NOMO-1 (cell line): ENCODE results near the gene UBAP2.
"Not testable (repeated sequence)": the region's sequence is repeated elsewhere in the genome, so short reads cannot be mapped to it uniquely, and the experiment has no call there.

Source experiments
- DNase-seq, 2 experiments: peaks; one replicate each; lab custom pipeline; 2025; ENCODE audit not compliant: unreplicated experiment in 2 of 2; lab: John Stamatoyannopoulos, UW

Gene UBAP2

DNA sequence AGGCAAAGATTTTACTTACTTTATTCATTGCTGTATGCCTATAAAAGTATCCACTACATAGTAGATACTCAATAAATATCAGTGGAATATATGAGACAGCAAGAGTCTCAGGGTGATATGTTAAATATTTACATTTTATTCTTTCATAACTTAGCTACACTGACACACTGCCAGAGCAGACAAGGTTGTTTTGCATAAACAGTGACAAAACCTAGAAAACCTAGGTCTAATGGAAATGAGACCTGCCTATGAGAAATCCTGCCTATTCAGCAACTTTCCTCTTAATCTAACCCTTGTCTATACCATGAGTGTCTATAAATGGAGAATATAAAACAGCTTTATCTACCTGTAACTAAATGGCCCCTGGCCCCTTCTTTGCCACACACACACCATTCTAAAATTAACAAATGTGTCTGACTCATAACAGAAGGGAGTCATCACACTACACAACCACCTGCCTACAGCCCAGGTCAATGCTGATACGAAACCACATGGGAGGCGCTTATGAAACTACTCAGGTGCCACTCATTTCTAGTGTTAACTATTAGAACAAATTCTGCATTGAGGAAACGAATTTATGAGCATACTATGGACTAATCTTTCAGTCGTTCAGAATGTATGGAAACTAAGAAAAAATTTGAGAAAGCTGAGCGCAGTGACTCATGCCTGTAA, 60.3 kb downstream of the UBAP2 start:
- no peak for DNase-seq

DNA sequence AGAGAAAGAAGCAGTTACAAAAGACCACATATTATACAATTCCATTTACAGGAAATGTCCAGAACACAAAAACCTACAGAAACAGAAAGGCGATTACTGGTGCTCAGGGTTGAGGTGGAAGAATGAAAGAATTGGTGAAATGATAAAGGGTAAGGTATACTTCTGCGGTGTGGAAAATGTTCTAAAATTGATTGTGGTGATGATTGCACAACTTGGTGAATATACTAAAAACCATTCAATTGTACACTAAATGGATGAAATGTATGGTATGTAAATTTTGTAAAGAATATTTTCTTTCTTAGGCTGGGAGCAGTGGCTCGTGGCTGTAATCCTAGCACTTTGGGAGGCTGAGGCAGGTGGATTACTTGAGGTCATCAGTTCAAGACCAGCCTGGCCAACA, 72.3 kb downstream of the UBAP2 start:
- no peak for DNase-seq

DNA sequence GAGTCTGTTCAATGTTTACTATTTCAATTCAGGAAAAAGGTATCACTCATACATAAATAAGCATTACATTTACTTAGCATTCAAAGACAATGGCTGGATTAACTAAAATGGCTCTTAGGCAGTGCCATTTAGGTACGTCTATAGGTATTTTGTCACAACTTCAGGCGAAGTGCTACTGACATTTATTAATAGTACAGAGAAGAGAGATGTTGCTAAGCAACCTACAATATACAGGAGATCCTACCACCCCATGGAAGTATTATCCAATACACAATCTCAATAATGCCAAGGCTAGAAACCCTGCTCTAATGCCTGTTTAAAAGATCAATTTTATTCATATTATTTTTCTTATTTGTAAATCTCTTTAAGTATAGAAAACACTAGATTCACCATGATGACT, 76.0 kb downstream of the UBAP2 start:
- no peak for DNase-seq

DNA sequence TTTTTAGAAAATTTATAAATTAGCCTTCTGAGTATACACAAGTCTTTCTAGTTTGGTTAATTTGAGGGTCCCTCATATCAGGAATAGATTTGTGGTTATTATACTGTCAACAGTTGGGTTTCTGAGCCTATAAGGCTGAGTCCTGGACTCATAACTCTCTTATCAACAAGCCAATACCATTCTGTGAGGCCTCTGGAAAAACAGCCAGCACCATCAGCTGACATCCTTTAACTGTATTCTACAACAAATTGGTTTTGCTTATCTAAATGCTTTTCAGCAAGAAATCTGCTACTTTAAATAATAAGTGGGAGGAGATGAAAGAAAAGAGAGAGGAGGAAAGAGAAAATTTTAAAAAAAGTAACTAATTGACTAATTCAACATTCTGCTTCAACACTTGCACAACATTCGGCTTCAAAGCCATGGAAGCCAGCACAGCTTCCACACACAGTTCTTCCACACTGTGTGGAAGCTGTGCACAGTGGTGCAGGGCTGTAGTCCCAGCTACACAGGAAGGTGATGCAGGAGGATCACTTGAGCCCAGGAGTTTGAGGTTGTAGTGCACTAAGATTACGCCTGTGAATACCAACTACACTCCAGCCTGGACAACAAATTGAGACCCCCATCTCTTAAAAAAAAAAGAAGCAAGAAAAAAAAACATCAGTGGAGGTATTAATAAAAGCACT, 84.5 kb downstream of the UBAP2 start:
- no peak for DNase-seq

DNA sequence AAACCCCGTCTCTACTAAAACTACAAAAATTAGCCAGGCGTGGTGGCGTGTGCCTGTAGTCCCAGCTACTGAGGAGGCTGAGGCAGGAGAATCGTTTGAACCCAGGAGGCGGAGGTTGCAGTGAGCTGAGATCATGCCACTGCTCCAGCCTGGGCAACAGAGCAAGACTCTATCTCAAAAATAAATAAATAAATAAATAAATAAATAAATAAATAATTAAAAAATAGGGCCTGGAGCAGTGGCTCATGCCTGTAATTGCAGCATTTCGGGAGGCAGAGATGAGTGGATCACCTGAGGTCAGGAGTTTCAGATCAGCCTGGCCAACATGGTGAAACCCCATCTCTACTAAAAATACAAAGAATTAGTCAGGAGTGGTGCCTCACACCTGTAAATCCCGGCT, 86.2 kb downstream of the UBAP2 start:
- DNase-seq, result not testable (repeated sequence)

DNA sequence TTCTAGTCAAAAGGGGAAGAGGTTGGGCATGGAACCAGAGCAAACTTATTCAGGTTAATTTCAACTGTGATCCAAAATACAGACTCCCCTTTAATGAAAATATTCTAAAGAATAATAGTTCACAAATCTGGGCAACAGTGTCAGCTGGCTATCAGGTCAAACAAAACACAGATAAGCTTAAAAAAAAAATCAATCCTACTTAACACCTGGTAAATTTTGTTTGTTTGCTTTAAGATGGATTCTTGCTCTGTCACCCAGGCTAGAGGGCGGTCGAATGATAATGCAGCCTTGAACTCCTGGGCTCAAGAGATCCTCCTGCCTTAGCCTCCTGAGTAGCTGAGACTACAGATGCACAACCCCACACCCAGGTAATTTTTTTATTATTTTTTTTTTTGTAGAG, 89.0 kb downstream of the UBAP2 start:
- no peak for DNase-seq

DNA sequence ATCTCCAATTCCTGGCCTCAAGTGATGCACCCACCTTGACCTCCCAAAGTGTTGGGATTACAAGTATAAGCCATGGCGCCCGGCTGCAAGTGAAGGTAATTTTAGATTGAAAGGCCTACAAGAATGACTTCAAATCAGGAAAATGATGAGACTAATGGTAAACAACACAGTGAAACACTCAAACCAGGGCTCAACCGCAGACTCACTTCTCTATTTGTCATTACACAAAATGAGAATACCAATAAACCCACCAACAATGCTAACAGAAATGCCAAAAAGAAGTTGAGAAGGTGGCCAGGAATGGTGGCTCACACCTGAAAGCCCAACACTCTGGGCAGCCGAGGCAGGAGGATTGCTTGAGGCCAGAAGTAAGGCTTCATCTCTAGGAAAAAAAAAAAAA, 92.1 kb downstream of the UBAP2 start:
- no peak for DNase-seq

DNA sequence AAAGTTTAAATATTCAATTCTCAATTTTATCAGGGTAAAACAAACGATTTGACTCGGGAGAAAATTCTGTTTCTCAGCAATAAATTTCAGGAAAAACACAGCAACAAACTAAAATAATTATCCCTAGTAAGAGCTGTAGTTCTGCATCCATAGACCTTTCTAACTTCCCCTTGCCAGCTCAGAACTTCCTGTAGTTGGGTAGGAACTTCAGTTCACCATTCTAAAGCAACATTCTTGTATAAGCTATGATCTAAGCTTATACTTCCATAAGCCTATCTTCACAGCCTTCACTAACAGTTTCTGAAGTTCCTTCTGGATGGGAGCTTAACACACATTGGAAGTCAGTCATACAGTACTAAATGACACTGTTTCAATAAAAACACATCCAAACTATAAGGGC, 96.6 kb downstream of the UBAP2 start:
- peak; percentile 4 to 42 for DNase-seq

DNA sequence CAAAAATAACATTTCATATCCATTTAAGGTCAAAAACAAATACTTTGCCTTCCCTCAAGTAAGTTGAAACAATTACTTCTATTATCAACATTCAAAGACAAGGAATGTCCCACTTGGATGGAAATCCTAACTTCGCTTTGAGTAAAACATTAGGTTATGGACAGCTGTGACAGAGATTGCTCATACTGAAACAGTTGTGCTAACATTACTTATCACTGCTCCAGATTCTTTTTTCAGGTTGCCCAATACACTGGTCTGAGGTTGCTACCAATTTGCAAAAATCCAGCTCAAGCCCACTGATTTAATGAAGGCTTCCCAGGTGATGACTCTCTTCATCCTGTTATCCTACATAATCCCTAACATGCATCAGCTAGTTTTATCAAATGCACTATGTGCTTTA, 98.3 kb downstream of the UBAP2 start:
- no peak for DNase-seq

DNA sequence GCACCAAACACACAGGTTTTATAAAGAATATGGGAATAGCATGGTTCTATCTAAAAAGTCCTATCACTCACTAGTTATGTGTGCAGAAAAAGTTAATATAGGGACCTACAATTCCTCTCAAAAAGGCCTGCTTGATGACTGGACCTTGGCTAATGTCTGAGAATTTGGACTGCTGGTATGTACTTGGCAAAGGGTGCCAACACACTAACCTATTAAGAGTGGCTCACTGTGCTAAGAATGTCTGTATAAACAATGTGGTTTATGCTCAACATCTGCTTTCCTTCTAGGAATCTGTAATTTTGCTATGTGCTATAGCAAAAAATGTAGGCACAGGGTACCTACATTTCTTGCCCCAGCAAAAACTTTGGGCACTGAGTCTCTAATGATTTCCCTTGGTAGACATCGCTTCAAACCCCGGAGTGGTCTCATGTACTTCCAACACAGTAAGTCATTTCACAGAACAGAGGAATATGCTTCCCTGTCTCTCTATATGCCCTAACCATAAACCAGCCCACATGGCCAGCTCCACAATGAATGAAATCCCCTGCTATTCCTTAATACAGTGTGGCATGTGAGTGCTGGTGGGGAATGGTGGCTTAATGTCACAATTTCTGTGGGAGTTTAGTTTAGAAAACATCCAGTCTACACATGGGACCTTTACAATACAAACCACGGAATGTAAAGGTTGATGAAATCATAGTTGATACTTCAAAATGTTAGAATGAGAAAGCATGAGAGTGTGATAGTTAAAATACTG, 101.7 kb downstream of the UBAP2 start:
- no peak for DNase-seq

DNA sequence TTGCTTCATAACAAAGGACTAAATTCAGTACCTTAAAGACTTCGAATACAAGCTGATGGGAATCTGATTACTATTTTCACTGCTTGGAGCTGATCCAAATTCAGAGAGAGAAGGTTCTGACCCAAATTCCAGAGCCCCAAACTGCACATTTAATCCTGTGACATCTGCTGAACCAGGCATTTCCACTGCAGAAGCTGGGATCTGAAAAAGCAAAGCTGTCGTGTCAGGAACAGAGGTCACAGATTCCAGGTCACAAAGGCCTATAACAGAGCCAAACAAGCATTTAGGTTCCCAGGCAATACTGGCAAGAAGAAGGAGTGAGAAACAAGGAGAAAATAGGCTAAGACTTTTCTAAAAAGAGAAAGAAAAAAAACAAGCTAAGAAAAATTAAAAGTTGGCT, 105.3 kb downstream of the UBAP2 start:
- DNase-seq, result no peak

DNA sequence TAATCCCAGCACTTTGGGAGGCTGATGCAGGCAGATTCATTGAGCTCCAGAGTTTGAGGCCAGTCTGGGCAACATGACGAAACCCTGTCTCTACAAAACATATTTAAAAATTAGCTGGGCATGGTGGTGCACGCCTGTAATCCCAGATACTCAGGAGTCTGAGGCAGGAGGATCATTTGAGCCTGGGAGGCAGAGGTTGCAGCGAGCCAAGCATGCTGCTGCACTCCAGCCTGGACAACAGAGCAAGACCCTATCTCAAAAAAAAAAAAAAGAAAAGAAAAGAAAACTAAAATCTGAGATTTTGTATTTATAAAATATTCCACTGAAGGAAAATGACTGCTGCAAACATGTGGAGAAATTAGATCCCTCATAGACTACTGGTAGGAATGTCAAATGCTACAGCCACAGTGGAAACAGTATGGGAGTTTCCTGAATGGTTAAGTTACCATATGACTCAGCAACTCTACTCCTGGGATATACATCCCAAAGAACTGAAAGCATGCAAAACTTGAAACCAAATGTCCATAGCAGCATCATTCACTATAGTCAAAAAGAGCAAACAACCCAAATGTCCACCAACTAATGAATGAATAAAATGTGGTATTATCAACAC, 106.1 kb downstream of the UBAP2 start:
- no peak for DNase-seq

DNA sequence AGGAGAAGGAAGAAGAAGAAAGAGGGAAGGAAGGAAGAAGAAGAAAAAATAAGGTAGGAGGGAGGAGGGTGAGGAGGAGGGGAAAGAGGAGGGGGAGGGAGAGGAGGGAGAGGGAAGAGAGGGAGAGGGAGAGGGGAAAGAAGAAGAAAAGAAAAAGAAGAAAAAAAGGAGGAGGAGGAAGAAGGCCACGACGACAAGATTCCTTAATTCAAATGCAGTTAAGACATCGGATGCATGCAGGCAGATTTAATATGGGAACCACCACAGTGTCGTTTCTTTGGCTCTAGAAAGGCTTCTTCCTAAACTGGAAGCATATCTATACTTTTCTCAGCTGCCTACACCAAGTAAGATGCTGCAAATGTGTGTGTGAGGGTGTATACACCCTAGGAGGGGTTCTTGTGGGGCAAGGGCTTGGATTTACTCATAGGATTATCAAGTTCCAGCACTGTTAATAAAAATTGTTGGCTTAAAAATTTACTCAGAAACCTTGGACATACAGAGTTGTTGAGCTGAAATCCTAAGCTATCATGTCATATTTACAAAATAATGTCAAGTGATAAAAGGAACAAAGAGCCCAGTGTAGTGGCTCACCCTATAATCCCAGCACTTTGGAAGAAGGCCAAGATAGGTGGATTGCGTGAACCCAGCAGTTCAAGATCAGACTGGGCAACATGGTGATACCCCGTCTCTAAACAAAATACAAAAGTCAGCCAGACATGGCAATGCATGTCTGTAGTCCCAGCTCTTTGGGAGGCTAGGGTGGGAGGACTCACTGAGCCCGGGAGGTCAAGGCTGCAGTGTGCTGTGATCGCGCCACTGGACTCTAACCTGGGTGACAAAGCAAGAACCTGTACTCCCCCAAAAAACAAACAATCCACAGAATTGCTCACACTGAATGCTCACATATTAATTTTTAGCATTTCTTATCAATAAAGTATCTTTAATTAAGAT, 108.5 kb downstream of the UBAP2 start:
- no peak for DNase-seq

DNA sequence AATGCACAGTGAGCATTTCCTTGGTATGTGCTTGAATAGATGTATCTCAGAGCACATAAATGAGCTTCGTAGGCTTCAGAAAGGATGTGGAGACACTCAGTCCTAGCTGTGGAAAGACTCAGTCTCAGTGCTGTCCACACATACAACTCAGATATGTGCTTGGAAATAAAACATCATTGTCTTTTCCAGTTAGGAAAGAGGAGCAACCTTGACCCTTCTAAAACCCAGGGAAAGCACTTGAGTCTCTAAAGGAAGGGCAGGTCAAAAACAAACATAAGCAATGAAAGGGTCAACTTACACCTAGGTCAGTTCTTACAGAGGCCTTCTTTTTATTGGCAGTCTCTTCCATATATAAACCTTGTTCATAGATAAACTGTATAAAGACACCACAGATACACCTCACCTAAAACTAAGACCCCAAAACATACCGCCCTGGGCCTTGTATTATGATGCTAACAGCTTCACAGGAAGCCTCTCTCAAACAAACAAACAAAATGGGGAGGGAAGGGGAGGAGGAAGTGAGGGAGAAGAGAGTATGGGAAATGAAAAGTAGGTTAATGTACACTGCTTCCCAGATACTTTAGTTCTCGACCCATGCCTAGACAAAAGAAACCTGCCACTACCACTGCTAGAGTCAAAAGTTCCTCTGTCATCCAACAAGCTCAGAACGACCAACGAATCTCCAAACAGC, 114.4 kb downstream of the UBAP2 start:
- DNase-seq, result no peak

DNA sequence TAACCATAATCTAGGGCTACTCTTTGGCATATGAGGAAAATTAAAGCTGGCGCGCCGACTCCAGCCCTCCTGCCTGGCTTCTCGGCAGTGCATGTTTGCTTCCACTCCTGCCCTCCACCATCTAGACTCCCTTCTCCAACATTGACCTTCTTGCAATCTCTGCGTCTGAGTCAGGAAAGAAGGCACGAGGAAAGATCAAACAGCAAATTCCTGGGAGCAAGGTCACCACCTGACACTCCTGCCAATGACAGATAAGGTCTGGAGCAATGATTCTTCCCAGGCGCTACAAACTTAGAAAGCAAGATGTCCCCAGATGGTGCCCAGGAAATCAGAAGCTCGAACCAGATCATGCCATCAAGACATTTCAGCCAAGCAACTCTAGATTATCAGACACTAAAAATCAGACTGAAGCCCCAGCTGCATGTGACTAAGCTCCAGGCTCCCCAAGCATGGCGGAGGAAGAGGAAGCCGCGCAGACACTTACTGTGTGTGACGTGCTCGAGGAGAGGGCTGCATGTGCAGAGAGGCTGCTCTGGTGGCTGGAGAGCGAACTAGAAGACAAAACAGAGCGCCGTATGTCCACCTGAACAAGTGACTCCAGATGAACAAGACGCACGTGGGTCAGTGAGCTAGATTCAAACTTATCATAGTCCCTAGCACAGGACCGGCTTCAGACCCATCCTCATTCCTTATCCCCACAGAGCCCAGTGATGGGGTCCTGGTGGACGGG, 116.4 kb downstream of the UBAP2 start:
- no peak for DNase-seq

DNA sequence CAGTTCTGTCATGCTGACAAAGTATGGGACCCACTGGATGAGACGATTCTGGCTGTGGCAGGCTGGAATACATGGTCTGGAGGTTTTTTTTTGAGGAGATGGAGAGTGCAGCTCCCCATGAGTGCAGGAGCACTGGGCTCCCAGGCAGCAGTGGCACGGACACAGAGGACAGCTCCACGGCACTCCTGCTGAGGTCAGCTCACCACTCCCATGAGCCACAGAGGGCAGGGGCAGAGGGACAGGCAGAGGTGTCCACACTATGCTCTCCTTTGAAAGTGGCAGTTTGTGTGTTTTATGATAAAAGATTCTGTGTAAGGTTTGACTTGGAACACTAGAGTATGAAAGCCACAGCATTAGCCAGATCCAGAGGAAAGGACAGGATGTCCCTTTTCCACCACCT, 117.4 kb downstream of the UBAP2 start:
- DNase-seq, result no peak

DNA sequence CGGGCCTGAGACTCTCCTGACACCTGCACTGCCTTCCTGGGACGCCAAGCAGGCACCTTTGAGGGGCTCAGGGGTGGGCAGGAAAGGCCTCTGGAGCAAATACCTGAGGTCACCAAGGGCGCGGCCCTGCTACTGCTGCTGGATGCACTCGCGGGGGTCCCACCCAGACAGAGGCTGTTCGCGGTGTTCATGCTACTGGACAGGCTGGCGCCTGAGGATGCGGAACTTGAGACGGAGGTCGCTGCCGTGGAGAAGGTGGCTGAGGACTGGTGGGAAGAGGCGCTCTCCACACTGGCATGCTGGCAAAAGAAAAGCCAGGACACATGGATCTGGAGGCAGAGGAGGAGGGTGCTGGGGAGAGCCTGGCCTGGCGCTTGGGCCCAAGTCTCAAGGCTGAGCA, 121.0 kb downstream of the UBAP2 start:
- no peak for DNase-seq

DNA sequence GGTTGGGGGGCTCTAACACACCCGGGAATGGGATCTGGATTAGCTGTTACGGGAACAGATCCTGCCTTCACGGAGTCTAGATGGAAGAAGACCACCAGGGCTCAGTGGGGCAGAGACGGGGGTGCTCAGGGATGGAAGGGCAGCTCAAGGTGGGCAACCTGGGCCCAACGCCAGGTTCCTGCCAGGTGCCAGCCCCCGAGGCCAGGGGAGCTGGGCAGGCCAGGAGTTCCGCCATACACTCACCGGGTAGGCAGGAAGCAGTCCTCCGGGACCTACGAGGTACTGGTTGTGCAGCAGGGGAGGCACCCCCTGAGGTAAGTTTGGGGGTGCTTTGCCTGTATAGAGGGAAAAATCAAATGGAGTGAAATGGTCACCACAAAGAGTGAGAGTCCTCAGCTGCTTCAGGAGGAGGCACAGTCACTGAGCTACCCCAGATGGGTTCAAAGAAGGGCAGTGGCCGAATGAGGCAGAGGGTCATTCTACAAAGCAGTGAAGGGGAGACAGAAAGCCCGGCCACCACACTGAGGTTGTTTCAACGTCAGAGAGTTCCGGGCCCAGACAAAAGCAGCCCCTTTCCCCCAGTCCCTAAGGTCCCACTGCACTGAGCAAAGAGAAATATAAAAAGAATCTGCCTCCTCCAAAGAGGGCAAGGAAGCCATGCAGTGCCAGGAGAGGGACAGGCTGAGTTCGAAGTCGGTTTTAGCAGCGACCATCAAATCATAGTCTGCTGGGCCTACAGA, 121.8 kb downstream of the UBAP2 start:
- DNase-seq, result no peak
